ENCODE data around the gene VAMP4. TPM values are rescaled to one million over a fixed set of nuclear protein-coding genes. Genes with fewer than 3 reads are reported as not detected.

VAMP4 gene
- total and polyA plus RNA-seq, 10 of the 15 experiments (the other 5 are each of a cell fraction or from before 2014, with no cell fraction given), result 0.90 to 7.9 (median 4.3) TPM

DNA sequence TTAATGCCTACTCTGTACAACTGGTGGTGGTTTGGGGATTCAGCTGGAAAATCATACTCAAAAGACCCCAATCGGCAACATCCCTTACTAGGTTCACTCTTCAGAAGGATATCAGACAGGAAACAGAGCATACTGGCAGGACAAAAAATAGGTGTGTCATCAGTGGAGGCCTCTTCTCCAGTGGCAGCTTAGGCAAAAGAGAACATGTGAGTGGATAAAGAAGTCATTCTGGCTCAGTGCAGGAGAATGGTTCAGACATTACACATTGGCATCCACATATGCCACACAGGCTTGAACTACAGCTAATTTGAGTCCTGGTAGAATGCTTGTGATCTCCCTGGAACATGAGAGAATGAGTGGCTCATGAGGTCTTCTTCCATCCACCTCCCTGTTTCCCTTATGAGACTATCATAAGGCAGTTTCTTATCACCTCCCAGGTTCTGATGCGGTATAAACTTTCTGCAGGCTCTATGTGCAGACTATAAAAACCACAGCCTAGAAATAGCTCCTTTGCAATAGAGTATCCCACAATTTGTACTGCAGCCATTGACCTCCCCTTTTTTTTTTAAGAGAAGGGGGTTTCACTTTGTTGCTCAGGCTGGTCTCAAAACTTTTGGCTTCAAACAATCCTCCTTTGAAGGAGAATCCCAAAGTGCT lies 24.7 kb downstream of the VAMP4 start (continued):
- TF ChIP-seq NFYB (IDR thresholded peaks at IDR 0.05; ENCODE audit: insufficient read depth, low read depth, low read length), result no peak
- no peak for TF ChIP-seq MLLT1 (IDR thresholded peaks at IDR 0.05)
- TF ChIP-seq ATF7 (IDR thresholded peaks at IDR 0.05; ENCODE audit: low read depth), result no peak

- intact Hi-C loops (cut with micrococcal nuclease; ENCODE audit: unreplicated experiment), result loop anchor here (1.0 to 10.0 kb wide), 3 partner anchors 61 to 232 kb away; partner anchors contain the start of gene PRRC2C
Observed at GRCh38 chr1:171716616-171717015, 25.2 kb downstream of the VAMP4 start.

More at GRCh38 chr1:171716616-171717015, 25.2 kb downstream of the VAMP4 start:
- CTCF ChIA-PET, result interaction anchor here (0.8 to 6.6 kb wide), 20 partner anchors 11 to 750 kb away, joined by 3 to 61 read pairs (median 4); partner anchors contain the start of genes FMO4, METTL13 and PRRC2C
- WGBS (ENCODE audit: insufficient coverage, insufficient replicate concordance, low lambda C conversion rate, missing lambda C conversion rate), result 93% methylated on average over 3 of the region's 3 CpGs
- Histone ChIP-seq H3K79me2 (ENCODE audit: control insufficient read depth, insufficient read depth, low read length) (no peaks in the 10 kb centered on the region), H3K9me3 (replicated peaks; ENCODE audit: control insufficient read depth, insufficient read depth, low read length) (no peaks in the 10 kb centered on the region), H2AFZ (ENCODE audit: control insufficient read depth, low read depth, low read length) (no peak overlapping the region), H4K20me1 (ENCODE audit: control insufficient read depth, insufficient read depth) (no peaks in the 10 kb centered on the region), H3K36me3 (ENCODE audit: control insufficient read depth in 2 of 2, insufficient read depth in 2 of 2, low read length in 1 of 2) (no peaks in the 10 kb centered on the region), H3K27ac (ENCODE audit: control insufficient read depth, insufficient read depth) (no peak overlapping the region), H3K27me3 (replicated peaks in 1 of 2; ENCODE audit: control insufficient read depth in 2 of 2, insufficient read depth in 2 of 2, low read length in 1 of 2) (no peaks in the 10 kb centered on the region), H3K4me1 (ENCODE audit: control insufficient read depth, insufficient read depth, low read length) (no peaks in the 10 kb centered on the region), H3K4me3 (no peak overlapping the region), H3K9ac (ENCODE audit: control insufficient read depth, insufficient read depth, low read length) (no peak overlapping the region), H3K4me2 (ENCODE audit: control insufficient read depth, insufficient read depth) (no peak overlapping the region)
- BruUV-seq (replicated peaks), result no TSS peak
- no peak for FAIRE-seq
- SMC1A ChIA-PET (ENCODE audit: uncharacterized antibody, unreplicated experiment), result interaction anchor here (0.9 to 8.0 kb wide), 12 partner anchors 9 to 232 kb away, joined by 3 to 49 read pairs (median 4); partner anchors contain the start of gene PRRC2C
- RAD21 ChIA-PET (ENCODE audit: unreplicated experiment), result interaction anchor here (0.8 to 1.8 kb wide), 9 partner anchors 13 to 403 kb away, joined by 3 to 9 read pairs (median 4); partner anchors contain the start of gene FMO4
- ATAC-seq, result no peak
- POLR2A ChIA-PET, result interaction anchor here (0.6 to 1.0 kb wide), 2 partner anchors 18 to 77 kb away, joined by 3 to 4 read pairs; no protein-coding TSS in a partner anchor
- DNase-seq (ENCODE audit: low read depth, low spot score), result no peak
- TF ChIP-seq RBBP5 (conservative IDR thresholded peaks at IDR 0.05) (no peak), IKZF1 (conservative IDR thresholded peaks at IDR 0.05) (no peak), TBL1XR1 (IDR thresholded peaks at IDR 0.05; ENCODE audit: low read depth, low read length) (no peak), GABPA (IDR thresholded peaks at IDR 0.05; ENCODE audit: low read depth) (no peak), SUZ12 (IDR thresholded peaks at IDR 0.05; ENCODE audit: unreplicated experiment) (no peak)
- TF ChIP-seq, protein P1, sequence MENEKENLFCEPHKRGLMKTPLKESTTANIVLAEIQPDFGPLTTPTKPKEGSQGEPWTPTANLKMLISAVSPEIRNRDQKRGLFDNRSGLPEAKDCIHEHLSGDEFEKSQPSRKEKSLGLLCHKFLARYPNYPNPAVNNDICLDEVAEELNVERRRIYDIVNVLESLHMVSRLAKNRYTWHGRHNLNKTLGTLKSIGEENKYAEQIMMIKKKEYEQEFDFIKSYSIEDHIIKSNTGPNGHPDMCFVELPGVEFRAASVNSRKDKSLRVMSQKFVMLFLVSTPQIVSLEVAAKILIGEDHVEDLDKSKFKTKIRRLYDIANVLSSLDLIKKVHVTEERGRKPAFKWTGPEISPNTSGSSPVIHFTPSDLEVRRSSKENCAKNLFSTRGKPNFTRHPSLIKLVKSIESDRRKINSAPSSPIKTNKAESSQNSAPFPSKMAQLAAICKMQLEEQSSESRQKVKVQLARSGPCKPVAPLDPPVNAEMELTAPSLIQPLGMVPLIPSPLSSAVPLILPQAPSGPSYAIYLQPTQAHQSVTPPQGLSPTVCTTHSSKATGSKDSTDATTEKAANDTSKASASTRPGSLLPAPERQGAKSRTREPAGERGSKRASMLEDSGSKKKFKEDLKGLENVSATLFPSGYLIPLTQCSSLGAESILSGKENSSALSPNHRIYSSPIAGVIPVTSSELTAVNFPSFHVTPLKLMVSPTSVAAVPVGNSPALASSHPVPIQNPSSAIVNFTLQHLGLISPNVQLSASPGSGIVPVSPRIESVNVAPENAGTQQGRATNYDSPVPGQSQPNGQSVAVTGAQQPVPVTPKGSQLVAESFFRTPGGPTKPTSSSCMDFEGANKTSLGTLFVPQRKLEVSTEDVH (IDR thresholded peaks at IDR 0.05; ENCODE audit: low read depth, partially characterized antibody), result no peak
- in situ Hi-C loops (cut with MboI), result no loop called here
